HG03159 (cell line): ENCODE results near the gene PSMB9.
A peak's percentile ranks its signal among the peaks of the same experiment; 100 is the strongest.
"Not testable (repeated sequence)": the region's sequence is repeated elsewhere in the genome, so short reads cannot be mapped to it uniquely, and the experiment has no call there.

Experiments
- ATAC-seq: cut with Tn5 transposase; IDR thresholded peaks from one replicate; pipeline ENCODE4 v1.9.1; 2021; ENCODE audit warnings: mild to moderate bottlenecking, moderate library complexity; ENCODE audit not compliant: unreplicated experiment

PSMB9 gene

DNA sequence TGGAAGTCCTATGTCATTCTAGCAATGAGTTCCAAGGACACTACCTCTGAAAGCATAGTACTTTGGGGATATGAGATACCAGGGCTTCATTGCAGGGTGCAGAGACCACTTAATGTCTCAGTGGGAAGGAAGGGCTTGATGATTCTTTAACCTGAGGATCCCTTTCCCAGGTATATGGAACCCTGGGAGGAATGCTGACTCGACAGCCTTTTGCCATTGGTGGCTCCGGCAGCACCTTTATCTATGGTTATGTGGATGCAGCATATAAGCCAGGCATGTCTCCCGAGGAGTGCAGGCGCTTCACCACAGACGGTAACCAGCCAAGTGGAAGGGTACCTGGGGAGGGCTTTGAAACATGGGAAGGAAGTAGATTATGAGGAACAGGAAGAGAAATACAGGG lies 4.2 kb downstream of the PSMB9 start:
- no peak for ATAC-seq

DNA sequence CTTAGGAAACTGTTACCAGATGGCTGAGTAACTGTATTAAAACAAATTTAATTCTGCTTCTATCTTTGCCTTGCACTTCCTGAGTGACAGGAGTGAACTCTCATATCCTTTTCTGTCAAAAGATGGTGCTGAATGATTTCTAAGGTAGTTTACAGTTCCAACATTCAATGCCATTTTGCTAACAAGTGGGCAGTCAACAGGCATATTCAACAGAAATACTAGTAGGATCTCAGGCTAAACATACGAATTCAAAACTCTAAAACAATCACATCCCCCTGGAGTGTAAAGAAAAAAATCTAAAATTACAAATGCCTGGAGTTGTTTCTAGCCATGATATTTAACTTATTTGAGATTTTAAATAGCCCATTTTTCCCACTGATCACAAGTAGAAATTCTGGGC lies 6.7 kb downstream of the PSMB9 start:
- ATAC-seq = no peak

DNA sequence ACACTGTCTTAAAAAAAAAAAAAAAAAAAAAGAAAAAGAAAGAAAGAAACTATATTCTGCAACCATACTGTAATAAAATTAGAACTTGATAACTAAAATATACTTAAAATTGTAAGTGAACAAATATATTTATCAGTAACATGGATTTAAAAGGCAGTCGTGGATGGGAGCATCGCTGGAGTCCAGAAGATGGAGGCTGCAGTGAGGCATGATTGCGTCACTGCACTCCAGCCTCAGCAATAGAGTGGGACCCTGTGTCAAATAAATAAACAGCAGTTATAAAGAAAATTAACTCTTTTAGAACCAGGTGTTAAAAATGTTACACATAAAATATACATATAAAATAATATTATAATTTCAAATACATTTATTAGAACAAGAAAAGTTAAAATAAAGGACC lies 8.7 kb downstream of the PSMB9 start:
- ATAC-seq = no peak

DNA sequence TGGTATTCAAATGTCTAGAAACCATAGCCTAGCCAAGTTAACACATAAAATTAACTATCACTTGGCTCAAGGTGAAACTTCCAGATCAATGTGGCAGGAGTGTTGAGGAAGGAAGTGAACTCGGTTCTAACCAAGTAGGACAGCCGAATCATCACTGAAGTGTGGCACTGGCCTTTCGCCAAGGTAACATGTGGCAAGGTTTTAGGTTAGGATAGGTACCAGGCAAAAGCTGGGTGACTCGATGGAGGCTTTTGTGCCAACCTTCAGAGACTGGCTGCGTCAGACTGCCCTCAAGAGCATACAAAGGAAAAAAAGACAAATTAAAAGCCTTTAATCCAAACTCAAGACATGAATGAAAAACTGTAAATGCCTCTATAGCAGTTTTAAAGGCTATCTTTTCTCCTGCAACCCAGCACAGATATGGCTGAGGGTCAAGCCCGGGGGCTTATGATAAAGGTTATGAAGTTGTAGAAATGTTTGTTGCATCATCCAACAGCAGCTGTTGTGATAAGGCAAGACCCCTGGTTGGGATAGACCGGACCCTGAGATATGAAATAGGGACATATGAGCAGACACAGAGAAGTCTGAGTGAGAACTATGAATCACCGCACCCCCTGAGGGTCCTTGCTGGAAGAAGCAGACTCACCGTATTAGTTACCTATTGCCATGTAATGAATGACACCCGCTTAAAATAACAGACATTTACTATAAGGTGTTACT lies 11.9 kb downstream of the PSMB9 start:
- no peak for ATAC-seq

- ATAC-seq = no peak
These were observed 13.1 kb downstream of the PSMB9 start for GRCh38 chr6:32867022-32867477.

- ATAC-seq = no peak
These were observed 13.7 kb downstream of the PSMB9 start for GRCh38 chr6:32867554-32868256.

- no peak for ATAC-seq
These were observed 14.3 kb downstream of the PSMB9 start for GRCh38 chr6:32868257-32868788.

GRCh38 chr6:32873947-32874346 lies 20.0 kb downstream of the PSMB9 start:
- not testable (repeated sequence) for ATAC-seq

DNA sequence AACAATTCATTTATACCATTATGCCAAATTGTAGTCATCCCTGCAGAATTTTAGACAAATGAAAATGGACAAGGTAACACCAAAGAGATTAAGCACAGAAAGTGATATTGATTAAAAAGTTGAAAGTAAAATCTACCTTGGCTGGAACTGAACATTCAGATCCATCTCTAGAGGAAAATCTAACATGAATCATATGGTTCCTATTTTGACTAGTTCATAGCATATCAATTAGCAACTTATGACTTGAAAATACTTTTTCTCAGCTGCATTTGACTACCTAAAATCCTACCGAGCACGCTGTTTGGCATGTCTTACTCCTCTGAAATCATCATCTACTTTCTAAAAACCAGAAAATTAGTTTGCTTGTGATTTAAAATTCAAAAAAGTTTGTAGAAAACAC lies 22.6 kb downstream of the PSMB9 start:
- no peak for ATAC-seq

GRCh38 chr6:32879691-32880090 lies 25.7 kb downstream of the PSMB9 start:
- ATAC-seq = no peak

GRCh38 chr6:32880962-32881361 lies 27.0 kb downstream of the PSMB9 start:
- ATAC-seq = not testable (repeated sequence)

- ATAC-seq = no peak
These were observed 28.9 kb downstream of the PSMB9 start for GRCh38 chr6:32882879-32883250.

- no peak for ATAC-seq
These were observed 29.8 kb downstream of the PSMB9 start for GRCh38 chr6:32883789-32884188.

DNA sequence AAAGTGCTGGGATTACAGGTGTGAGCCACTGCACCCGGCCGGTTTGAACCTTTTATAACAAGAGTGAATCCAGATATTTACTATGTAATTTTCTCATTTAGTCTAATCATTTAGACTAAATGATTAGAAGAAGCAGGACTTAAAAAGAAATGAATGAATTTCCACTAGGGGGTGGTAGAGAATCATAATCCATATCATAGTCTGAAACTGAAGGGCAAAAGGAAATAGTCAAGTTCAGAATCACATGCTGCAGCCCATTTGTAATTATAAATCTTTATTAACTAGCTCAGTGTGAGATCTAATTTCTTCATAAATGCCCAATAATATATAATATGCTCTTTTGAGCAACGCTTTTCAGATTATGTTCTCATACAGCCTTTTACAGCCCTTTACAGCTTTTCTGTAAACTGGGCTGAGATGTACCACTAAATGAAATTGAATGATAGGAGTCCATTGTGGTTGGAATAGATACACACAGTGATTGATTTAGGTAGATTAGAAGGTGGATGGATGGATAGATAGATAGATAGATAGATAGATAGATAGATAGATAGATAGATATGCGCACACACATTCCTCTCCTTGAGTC lies 31.8 kb downstream of the PSMB9 start:
- ATAC-seq = no peak

GRCh38 chr6:32886681-32887383 lies 32.8 kb downstream of the PSMB9 start:
- ATAC-seq = no peak

DNA sequence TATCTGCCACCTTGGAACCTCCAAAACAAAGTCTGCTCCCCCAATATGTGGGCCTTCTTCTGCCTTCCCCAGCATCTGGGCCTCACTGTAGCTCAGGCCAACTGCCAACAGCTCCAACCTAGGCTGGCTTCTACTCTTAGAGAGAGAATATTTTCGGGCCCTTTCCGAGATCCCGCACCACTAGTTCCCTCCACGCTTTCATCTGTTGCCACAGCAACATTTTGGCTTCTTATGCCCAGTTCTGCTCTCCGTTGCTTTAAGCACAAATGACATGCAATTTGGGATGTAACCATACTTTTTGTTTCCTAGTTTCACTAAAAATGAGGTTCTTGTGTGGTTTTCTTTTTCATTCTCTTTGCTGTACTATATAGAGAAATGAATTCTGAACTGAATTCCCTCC lies 33.6 kb downstream of the PSMB9 start:
- no peak for ATAC-seq

- ATAC-seq = no peak
These were observed 34.6 kb downstream of the PSMB9 start for GRCh38 chr6:32888576-32888975.

DNA sequence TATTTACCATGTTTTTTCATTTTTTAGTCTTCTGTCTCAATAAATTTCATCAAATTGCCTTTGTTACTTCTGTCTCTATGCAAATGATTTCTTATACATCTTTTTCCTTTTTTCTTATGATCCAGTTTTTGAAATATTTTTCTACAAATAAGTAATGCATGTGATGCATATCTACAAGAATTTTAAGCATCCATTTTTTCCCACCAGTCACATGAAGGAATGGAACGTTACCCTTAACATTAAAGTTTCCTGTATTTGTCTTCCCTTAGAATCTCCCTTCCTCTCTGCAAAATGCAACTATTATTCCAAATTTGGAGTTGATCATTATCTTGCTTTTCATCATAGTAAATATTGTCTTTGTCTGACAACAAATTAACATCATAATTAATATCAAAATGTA lies 35.5 kb downstream of the PSMB9 start:
- no peak for ATAC-seq

- no peak for ATAC-seq
These were observed 36.8 kb downstream of the PSMB9 start for GRCh38 chr6:32890831-32891230.

DNA sequence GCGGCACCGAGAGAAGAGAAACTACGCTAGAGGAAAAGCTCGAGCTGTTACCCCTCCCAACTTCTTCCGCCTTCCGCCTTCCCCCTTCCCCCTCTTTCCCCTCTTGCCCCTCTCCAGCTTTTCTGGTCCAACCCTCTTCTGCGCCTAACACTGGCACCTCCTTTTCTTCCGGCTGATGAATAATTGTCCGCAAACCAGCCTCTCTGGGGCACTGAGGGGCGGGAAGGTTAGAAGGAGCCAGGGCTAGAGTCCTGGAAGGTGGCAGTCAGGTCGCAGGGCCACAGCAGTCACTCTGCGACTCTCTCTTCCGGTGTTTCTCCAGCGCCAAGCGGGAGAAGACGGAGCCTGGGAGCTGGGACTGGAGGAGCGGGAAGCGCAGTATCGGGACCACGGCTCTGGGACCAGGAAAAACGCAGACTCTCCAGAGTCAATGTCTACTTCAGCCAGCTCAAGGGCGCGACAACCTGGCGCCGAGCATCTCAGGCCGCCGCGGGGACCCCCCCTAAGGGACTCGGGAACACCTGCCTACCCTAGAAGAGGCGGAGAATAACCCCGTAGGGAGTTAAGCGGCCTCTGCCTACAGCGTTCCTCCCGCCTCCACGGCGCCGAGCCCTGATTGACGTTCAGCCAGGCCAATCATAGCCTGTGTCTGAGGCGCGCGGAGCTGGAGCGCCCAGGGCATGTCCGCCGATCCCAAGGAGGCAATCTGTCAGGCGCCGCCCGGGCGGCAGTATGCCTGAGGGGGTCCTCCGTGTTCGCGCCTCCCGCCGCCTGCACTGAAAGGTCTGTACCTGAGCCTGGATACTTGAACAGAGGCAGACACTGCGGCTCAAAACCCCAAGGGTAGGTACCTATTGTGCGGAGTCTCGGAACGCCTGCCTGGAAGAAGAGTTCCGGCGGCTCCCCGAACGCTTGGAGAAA lies 40.4 kb downstream of the PSMB9 start:
- peak; percentile 97 for ATAC-seq
